GM18867 (cell line): Measurements from ENCODE around the gene DIS3L2.

Experiments used
- ATAC-seq: cut with Tn5 transposase; IDR thresholded peaks from one replicate; pipeline ENCODE4 v1.9.1; 2021; ENCODE audit warnings: mild to moderate bottlenecking, moderate library complexity; ENCODE audit not compliant: unreplicated experiment

Gene DIS3L2

DNA sequence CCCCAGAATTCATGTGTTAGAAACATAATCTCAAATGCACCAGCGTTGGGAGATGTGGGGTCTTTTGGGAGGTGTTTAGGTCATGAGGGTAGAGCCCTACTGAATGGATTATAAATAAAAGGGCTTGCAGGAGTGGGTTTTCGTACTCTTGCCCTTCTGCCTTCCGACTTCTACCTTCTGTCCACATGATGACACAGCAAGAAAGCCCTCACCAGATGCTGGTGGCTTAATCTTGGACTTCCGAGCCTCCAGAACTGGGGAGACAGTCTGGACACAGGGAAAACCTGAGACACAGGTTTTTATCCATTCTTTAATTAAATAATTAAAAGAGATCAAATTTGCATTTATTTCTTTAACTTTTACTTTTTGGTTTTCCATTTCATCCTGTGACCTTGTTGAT is 87.8 kb downstream of the DIS3L2 start:
- ATAC-seq = no peak

DNA sequence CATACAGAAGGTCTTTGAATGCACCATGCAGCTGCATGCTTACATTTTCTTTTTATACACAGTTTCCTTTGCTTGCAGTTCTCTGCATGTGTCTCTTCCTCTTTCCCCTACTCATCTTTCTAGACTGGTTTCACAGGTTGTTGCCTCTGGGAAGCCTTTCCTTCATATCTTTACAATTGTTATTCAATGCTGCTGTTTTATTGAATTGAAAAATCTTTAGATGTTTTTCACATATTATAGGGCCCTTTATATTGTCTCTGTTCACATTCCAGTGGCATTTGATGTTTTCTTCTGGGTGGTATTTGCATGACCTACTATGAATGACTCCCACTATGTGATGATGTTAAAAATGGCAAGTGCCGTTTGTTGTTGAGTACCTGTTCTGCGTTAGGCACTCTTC is 91.1 kb downstream of the DIS3L2 start:
- ATAC-seq = no peak

- ATAC-seq = no peak
These were observed 92.3 kb downstream of the DIS3L2 start for GRCh38 chr2:232053777-232054176.

DNA sequence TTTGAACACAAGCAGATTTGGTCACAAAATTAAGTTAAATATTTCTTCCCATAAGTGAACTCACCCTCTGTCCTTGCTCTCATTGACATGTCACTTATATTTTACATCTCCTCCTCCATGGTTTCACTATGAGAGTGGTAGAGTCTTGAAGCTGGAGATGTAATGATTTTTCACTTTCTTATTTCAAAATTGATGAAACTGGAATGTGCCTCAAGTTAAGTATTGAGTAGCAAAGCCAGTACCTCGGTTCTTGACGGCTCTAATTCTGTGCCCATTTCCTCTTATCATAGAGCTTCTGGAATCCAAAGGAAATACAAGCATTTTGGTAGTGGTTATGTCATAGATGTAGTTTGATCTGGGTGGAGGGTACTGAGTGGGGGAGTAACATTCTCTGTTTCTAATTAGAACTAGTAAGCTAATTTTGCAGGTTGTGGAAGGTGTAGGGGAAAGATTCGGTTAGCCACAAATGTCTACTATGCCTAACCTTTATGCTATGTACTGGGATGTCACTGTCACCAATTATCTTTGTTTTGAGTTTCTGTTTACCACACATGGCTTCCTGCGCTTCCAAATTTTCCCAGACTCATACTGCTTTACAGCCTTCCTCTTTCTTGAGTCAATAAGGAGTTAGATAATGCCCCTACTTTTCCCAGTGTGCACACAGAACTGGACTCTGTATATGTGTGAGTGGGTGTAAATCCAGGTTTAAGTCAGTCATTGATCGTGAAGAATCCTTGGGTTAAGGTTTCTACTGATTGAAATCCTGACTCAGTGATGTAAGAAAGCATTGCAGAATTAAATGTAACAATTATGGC is 96.8 kb downstream of the DIS3L2 start:
- ATAC-seq = no peak

DNA sequence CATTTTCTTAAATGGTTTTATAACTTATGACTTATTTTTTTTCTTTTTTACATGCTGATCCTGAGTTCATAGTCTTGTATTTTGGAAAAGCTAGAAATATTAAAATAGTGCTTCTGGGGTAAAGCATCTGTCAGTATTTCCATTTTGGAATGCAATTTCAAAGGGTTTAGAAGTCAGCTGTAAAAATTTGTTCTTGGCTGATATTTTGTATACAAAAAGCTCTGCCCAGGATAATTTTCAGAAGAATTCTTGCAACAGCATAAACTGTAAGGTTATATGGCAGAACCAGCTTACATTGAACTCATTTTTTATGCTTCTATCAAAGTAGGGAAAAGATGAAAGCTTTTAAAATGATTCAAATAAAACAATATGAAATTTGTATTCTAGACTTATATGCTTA is 97.4 kb downstream of the DIS3L2 start:
- ATAC-seq = no peak

DNA sequence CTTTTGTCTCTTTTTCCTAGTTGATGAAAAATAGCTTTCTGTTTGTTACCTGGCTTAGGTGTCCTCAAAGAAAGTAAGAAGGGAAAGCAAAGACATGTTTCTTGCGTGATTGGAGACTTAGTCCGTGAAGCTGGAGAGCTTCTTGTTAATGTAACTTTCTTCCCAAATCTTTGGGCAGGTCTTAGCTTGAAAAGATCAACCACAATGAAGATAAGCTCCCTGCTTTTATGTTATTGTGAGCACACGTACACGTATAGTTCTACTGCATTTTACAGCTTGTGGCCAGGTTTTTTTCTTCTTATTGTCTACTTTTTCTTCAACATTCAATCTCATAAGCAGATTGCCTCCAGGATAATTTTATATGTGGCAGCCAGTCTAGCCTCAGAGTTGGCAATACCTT is 99.8 kb downstream of the DIS3L2 start:
- no peak for ATAC-seq

- no peak for ATAC-seq
These were observed 111.5 kb downstream of the DIS3L2 start for GRCh38 chr2:232073026-232073425.

DNA sequence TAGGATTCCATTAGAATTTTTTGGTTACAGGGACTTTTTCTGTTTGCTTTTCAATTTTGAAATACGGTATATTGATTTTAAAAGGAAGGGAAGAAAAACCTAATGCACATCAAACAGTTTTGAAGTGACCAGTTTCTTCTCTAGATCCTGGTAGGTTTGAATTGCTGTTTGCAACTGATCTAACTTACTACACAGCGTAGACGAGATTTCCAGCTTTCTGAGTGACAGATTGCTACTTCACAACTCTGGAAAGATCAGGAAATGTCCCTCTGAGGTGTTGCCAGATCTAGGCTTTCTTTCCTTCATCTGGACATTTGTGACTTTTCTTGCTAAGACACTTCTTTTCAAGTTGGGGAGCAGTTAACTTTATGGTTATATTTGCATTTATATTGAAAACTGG is 112.2 kb downstream of the DIS3L2 start:
- no peak for ATAC-seq

DNA sequence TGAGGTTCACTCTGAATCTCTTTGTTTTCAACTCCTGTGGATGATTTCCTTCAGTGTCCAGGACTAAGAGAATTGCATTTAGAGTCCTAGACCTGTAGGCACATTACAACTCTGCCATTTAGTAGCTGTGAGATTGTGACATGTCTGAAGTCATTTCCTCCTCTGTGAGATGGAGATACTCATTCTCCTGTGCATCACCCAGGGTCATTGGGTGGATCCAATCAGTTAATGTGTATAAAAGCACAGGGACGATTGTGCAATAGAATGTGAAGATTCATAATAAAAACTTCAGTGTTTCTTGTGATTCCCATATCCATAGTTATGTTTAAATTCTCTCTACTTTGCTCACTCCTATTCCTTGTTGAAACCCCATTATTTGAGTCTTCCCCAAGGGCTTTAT is 113.6 kb downstream of the DIS3L2 start:
- ATAC-seq = no peak

DNA sequence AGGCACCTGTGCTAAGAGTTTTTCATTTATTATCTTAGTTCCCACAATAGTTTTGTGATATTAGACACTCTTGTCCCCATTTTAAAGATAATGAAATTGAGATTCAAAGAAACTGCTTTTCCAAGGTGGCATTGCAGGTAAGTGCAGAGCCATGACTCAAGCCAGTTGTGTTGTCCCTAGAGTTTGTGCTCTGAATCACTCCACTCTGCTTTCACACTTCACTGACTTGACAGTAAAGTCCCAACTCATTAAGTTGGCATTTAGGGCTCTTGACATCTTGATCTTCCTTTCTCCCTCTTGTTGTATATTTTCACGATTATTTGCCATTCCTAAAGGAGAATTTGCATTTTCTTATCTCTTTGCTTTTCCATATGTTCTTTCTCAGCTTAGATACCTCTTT is 114.3 kb downstream of the DIS3L2 start:
- ATAC-seq = no peak

GRCh38 chr2:232076272-232076671 is 114.8 kb downstream of the DIS3L2 start:
- no peak for ATAC-seq

- no peak for ATAC-seq
These were observed 115.2 kb downstream of the DIS3L2 start for GRCh38 chr2:232076736-232077135.

GRCh38 chr2:232085164-232085563 is 123.7 kb downstream of the DIS3L2 start:
- ATAC-seq = no peak

- no peak for ATAC-seq
These were observed 124.4 kb downstream of the DIS3L2 start for GRCh38 chr2:232085826-232086425.

DNA sequence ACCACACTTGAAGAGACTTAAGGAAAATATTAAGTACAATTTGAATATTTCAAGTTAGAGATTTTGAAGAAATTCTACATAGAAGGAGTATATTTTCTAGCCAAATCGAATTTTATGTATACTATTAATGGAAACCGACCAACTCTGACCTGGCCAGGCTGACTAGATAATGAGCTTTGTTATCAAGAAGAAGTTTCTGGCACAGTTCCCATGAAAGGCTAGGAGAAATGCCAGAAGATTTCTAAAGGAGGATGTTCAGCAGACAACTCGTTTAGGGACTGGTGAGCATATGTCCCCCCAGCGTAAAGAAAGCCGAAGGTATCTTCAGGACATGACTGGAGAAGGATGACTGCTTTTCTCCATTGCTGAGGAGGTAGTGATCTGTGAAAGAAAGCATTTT is 127.3 kb downstream of the DIS3L2 start:
- ATAC-seq = no peak

- no peak for ATAC-seq
These were observed 132.7 kb downstream of the DIS3L2 start for GRCh38 chr2:232094201-232094600.

GRCh38 chr2:232094883-232095282 is 133.4 kb downstream of the DIS3L2 start:
- ATAC-seq = no peak

- ATAC-seq = no peak
These were observed 135.7 kb downstream of the DIS3L2 start for GRCh38 chr2:232097260-232097659.

DNA sequence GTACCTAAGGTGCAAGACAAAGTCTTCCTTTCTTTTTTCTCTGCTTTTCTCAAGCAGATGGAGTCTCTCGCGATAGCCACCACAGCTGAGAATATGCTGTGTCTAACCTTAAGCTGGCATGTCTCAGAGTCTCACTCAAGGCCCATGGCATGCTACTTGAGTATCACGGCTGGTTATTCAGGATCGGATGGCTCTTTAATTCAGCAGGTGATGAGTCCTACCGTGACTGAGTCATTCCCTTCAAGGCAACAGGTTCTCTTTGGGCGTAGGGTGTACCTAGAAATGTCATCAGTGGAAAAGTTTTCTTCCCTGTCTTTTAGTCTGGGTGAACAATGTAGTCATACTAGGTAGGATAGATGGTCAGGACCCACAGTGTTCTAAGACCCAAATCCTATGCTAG is 136.2 kb downstream of the DIS3L2 start:
- ATAC-seq = no peak

DNA sequence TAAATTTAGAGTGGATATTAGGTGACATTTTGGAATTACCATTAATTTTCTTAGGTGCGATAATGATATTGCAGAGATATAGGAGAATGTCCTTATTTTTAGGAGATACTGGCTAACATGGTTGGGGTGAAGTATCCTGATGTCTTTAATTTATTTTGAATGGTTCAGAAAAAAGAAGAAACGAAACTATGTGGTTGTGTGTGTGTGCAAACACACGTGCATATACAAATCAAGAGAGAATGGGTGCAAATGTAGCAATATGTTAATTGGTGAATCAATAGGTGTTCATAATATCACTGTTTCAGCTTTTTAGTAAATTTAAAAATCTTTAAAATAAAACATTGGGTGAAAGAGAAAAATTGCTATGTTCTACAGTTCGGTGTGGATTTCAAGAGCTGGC is 140.9 kb downstream of the DIS3L2 start:
- ATAC-seq = no peak

- ATAC-seq = no peak
These were observed 141.7 kb downstream of the DIS3L2 start for GRCh38 chr2:232103140-232103737.

DNA sequence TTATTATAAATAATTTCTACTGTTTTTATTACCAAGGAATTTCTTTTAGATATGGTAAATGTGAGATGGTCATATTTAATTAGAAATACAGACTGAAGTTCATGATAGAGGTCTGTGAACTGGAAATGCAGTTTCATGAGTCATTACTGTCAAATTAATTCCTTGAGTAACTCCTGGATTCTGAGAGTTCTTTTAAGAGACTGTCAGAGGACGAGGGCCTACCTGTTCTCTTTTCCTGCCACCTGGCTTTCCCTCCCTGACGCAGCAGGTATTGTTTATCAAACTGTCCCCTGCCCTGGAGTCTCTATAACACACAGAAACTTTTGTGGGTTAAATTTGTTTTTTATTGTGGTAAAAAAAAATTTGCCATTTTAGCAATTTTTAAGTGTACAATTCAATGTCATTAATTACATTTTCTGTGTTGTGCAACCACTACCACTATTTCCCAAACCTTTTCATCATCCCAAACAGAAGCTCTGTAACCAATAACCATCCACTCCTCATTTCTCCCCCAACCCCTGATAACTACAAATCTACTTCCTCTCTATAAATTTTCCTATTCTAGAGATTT is 142.6 kb downstream of the DIS3L2 start:
- ATAC-seq = no peak
